Stimulated activated CD8-positive, alpha-beta memory T cell treated with anti-CD3 and anti-CD28 coated beads, Interleukin-4, amount 100 ng/mL, for 24 hours (primary cell): ENCODE data around the gene AXDND1.

ENCODE experiments used
- DNase-seq: peaks from one replicate; pipeline ENCODE4 v3.0.0-alpha.2; 2020; ENCODE audit warnings: low read depth

AXDND1 gene

DNA sequence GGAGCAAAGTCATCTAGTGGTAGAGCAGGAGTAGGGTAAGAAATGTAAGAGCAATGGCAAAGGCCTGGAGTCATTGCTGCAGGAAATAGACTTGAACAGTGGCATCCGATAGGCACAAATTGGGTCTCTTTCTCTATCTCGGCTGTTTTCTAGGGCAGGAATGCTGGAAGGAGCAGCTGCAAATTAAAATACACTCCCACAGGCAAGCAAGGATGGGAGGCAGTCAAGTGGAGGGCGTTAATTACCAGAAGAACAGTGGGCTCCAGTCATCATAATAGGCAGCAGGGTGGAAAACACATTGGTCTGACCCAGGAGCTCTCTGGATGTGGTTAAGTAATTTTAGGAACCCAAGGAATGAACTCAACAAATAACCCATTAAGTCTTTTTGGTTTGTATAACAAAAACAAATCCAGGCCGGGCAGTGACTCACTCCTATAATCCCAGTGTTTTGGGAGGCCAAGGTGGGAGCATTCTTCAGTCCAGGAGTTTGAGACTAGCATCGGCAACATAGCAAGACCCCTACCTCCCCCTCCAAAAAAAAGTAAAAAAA is 218.1 kb downstream of the AXDND1 start:
- no peak for DNase-seq

- no peak for DNase-seq
Measured at GRCh38 chr1:179586107-179586823, 220.5 kb downstream of the AXDND1 start.

DNA sequence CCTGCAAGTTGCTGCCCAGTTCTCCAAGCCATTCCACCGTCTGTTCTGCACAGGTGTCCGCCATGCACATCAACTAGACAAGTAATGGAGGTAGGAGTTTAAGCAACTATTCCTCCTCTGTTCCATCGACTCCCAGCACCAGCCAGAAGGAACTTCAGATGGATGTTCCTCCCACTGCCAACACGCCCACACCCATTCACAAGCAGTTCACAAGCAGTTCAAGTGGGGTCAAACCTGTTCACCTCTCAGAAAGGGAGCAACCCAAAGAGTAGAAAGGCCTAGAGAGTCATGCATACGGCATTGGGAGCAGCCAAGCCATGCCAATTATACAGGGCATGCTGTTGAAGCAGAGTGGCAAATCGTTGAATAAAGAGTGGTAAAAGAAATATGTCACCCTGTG is 221.6 kb downstream of the AXDND1 start:
- DNase-seq: no peak

GRCh38 chr1:179588425-179589024 is 222.8 kb downstream of the AXDND1 start:
- DNase-seq: no peak

GRCh38 chr1:179589509-179589908 is 223.7 kb downstream of the AXDND1 start:
- DNase-seq: no peak

DNA sequence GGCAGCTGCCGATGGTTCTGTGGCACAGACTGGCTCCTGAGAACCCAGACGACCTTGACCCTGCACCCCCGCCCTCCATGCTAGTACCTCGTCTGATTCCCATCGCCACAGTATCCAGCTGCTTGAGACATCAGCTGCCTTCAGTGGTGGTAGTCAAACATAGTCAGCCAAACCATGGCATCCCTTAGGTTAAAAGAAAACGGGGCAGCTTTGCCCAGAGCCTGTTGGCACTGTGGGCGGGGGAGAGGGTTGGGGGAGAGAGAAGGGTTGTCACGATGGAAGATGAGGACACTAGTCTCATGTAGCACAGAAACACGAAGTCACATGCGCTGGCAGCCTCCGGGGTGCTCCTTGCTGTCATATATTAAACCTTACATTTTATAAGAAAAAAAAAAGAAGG is 224.9 kb downstream of the AXDND1 start:
- no peak for DNase-seq

DNA sequence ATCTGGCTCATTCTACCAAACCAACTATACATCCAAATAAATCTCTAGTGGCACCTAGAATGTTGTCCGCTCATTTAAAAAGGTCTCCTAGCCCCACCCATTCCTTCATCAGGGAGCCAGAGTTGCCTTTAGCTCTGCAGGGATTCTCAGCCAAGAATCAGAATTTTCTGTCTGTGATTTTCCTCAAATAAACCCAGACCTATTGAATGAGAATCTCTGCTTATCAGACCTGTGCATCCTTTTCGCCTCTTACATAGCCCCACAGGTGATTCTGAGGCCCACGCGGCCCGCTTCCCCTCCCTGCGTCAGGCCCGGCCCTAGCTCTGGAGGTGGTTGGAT is 225.5 kb downstream of the AXDND1 start:
- DNase-seq: no peak

- no peak for DNase-seq
Measured at GRCh38 chr1:179591592-179592580, 226.1 kb downstream of the AXDND1 start, which contains the start of gene TDRD5. TDRD5 (plus strand) TSS chr1:179591832; CDS start chr1:179592616, 784 bp downstream.

GRCh38 chr1:179598631-179599030 is 232.9 kb downstream of the AXDND1 start:
- no peak for DNase-seq

DNA sequence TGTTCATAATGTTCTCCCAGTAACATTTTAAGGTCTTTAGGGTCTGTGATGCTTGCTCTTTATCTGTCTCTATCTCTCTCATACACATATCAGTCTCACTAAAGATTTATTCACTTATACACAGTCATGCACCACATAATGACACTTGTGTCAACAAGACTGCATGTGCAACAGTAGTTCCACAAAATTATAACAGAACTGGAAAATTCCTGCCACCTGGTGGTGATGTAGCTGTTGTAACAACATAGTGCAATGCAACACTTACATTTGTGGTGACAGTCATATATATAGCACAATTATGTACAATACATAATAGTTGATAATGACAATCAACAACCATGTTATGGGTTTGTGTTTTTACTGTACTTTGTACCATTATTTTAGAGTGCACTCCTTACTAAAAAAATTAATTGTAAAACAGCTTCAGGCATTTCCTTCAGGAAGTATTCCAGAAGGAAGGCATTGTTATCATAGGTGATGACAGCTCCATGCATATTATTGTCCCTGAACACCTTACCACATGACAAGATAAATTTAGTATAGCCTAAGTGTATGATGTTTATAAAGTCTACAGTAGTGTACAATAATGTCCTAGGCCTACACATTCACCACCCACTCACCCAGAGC is 234.0 kb downstream of the AXDND1 start:
- no peak for DNase-seq

GRCh38 chr1:179601093-179601492 is 235.3 kb downstream of the AXDND1 start:
- DNase-seq: no peak
